ENCODE results near the gene METTL21A. TPM values are rescaled to one million over a fixed set of nuclear protein-coding genes. Genes with fewer than 3 reads are reported as not detected.

METTL21A gene
- total and polyA plus RNA-seq, 2 of the 13 experiments (the other 11 are each of a cell fraction or from before 2014, with no cell fraction given): 42.4 to 61.2 TPM

DNA sequence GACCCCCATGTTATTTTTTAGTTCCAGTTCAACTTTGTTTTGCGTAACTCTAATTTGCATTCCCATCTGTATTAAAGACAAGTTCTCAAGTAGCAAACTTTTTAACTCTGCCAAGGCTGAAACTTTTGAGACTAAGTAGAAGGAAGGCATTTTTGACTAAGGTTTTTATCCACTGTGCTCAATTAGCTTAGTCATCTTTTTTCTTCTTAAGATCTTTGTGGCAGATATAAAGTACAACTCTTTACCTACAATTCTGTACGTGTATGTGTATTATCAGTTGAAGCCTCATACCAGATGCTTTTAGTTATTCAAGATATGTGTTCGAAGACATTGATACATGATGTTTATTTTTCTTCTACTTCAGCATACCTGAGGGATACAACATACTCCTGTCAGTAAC is 53.8 kb downstream of the METTL21A start:
- H3K9me3 ChIP-seq (ENCODE audit: low read length): no peaks in the 10 kb centered on the region
- H3K79me2 ChIP-seq (ENCODE audit: insufficient read depth, low read length): no peaks in the 10 kb centered on the region
- H4K20me1 ChIP-seq (ENCODE audit: insufficient read depth, low read length): no peaks in the 10 kb centered on the region
- H3K27ac ChIP-seq (ENCODE audit: extremely low read length, insufficient read depth, low read length): no peak overlapping the region
- no peak for ATAC-seq
- in situ Hi-C loops (cut with HindIII; ENCODE audit: extremely low pct_ligation_motif_present, low pct_unique_long_range_greater_than_20kb): no loop called here
- 93% methylated on average over 3 of the region's 3 CpGs for WGBS (ENCODE audit: low lambda C conversion rate)
- H3K4me1 ChIP-seq (ENCODE audit: insufficient read depth, low read length): no peaks in the 10 kb centered on the region
- peaks cover 11 to 71% of the 10 kb centered on the region in 2 experiments for H3K36me3 ChIP-seq (replicated peaks in 1 of 2; ENCODE audit: control insufficient read depth in 1 of 2, insufficient read depth in 2 of 2, low read length in 2 of 2)
- DNase-seq (ENCODE audit: low spot score): no peak
- no peak overlapping the region for H3K9ac ChIP-seq (ENCODE audit: insufficient read depth, low read depth, low read length)
- H3K4me2 ChIP-seq (ENCODE audit: low read depth, low read length): no peak overlapping the region
- intact Hi-C loops (cut with micrococcal nuclease; ENCODE audit: unreplicated experiment): loop anchor here (5.0 kb wide), 1 partner anchor 39 kb away; no protein-coding TSS in a partner anchor
- BruUV-seq (replicated peaks): no TSS peak
- TF ChIP-seq MAFF (IDR thresholded peaks at IDR 0.05; ENCODE audit: low read depth, low read length): peak; percentile 74
- TF ChIP-seq TCF7 (IDR thresholded peaks at IDR 0.05; ENCODE audit: low read depth): no peak
- peak; percentile 73 to 84 for TF ChIP-seq MAFK (conservative IDR thresholded peaks at IDR 0.05 in 1 of 2, IDR thresholded peaks at IDR 0.05 in 1 of 2; ENCODE audit: low read length in 2 of 2)
- H3K27me3 ChIP-seq (ENCODE audit: control insufficient read depth in 1 of 2, insufficient read depth in 2 of 2, low read length in 2 of 2): no peaks in the 10 kb centered on the region
- CTCF ChIA-PET (ENCODE audit: low intra/inter-chr PET ratio, low total read pairs): no interaction called here
- POLR2A ChIA-PET: no interaction called here
- no peak overlapping the region for H3K4me3 ChIP-seq (replicated peaks in 1 of 3; ENCODE audit: insufficient read depth in 1 of 3, low read depth in 2 of 3, low read length in 3 of 3)
- no peak overlapping the region for H2AFZ ChIP-seq (ENCODE audit: low read length)
- no peak for FAIRE-seq

GRCh38 chr2:207567671-207568070 is 57.5 kb downstream of the METTL21A start:
- H2AFZ ChIP-seq (ENCODE audit: low read length): no peak overlapping the region
- H3K9ac ChIP-seq (ENCODE audit: insufficient read depth, low read depth, low read length): no peak overlapping the region
- in situ Hi-C loops (cut with HindIII; ENCODE audit: extremely low pct_ligation_motif_present, low pct_unique_long_range_greater_than_20kb) (no loop called here), intact Hi-C loops (cut with micrococcal nuclease; ENCODE audit: unreplicated experiment) (no loop called here)
- ChIA-PET POLR2A (no interaction called here), CTCF (ENCODE audit: low intra/inter-chr PET ratio, low total read pairs) (no interaction called here)
- no peaks in the 10 kb centered on the region for H3K27me3 ChIP-seq (ENCODE audit: control insufficient read depth in 1 of 2, insufficient read depth in 2 of 2, low read length in 2 of 2)
- ATAC-seq (no peak), FAIRE-seq (no peak), DNase-seq (ENCODE audit: low spot score) (no peak)
- H3K4me3 ChIP-seq (replicated peaks in 1 of 3; ENCODE audit: insufficient read depth in 1 of 3, low read depth in 2 of 3, low read length in 3 of 3): no peak overlapping the region
- no peak overlapping the region for H3K27ac ChIP-seq (ENCODE audit: extremely low read length, insufficient read depth, low read length)
- H3K4me1 ChIP-seq (ENCODE audit: insufficient read depth, low read length): no peaks in the 10 kb centered on the region
- no peaks in the 10 kb centered on the region for H3K79me2 ChIP-seq (ENCODE audit: insufficient read depth, low read length)
- no peaks in the 10 kb centered on the region for H4K20me1 ChIP-seq (ENCODE audit: insufficient read depth, low read length)
- H3K36me3 ChIP-seq (replicated peaks in 1 of 2; ENCODE audit: control insufficient read depth in 1 of 2, insufficient read depth in 2 of 2, low read length in 2 of 2): peaks cover 13 to 56% of the 10 kb centered on the region in 2 experiments
- H3K9me3 ChIP-seq (ENCODE audit: low read length): no peaks in the 10 kb centered on the region
- no TSS peak for BruUV-seq (replicated peaks)
- TF ChIP-seq ZNF34 (CRISPR knock-in tag; IDR thresholded peaks at IDR 0.05; ENCODE audit: borderline replicate concordance) (no peak), GATA4 (IDR thresholded peaks at IDR 0.05; ENCODE audit: borderline replicate concordance, low read depth) (no peak), ZNF224 (CRISPR knock-in tag; IDR thresholded peaks at IDR 0.05) (no peak), UBTF (CRISPR knock-in tag; IDR thresholded peaks at IDR 0.05) (no peak), ZNF629 (CRISPR knock-in tag; conservative IDR thresholded peaks at IDR 0.05) (no peak)
- no peak overlapping the region for H3K4me2 ChIP-seq (ENCODE audit: low read depth, low read length)

Data from HepG2 (cell line).